GM21447 (cell line): ENCODE data around the gene CSMD2.

Experiments
- ATAC-seq: cut with Tn5 transposase; IDR thresholded peaks from one replicate; pipeline ENCODE4 v1.9.1; 2021; ENCODE audit not compliant: unreplicated experiment

The CSMD2 gene

GRCh38 chr1:33768106-33768505 lies 396.9 kb downstream of the CSMD2 start:
- ATAC-seq: no peak

- ATAC-seq: no peak
These were observed 400.9 kb downstream of the CSMD2 start for GRCh38 chr1:33764149-33764548.

GRCh38 chr1:33763406-33763805 lies 401.6 kb downstream of the CSMD2 start:
- no peak for ATAC-seq

DNA sequence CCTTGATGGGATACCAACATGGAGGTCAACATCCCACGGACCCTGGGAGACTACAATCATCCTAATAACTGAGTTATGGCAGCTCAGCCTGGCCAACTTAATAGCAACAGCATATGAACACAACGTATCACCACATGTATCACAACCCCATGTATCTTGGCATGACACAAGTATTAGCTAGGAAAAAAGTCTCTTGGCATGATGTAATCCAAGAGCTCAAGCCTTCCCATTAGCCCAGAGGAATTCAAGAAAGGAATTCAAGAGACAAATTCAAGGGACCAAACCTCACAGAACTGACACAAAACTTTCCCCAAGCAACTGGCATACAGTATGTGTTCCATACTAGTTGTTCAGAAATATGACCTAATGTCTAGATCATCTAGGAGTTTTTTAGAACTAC lies 402.1 kb downstream of the CSMD2 start:
- ATAC-seq: no peak

DNA sequence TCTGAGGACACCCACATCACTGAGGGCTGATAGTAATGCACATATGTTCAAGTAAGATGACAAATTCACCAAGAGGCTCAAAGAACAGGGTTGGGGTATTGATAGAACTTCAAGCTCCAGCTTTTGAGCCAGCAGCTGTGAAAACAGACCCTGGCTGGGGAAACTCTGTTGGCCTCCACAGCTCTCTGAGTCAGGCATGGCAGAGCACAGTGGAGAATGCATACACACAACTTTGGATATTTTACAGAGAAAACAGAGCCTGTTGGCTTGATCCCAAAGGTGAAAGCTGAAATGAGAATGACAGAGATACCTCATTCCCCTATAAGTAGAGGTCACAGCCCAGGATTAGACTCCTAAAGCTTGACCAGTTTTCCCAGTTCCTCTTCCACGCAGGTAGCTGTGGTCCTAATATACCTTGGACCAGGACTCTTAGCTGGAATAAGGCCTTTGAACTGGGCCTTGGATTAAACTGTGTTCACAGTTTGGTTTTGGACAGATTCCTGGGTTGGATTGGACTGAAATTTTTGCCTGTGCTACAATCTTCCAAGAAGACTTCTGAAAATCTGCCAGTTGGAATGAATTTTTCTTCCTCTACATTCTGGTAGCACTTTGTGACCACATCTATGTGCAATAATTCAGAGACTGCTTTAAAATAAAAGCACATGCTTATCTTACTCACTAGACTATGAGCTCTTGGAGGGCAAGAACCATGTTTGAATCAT lies 402.8 kb downstream of the CSMD2 start:
- ATAC-seq: no peak

DNA sequence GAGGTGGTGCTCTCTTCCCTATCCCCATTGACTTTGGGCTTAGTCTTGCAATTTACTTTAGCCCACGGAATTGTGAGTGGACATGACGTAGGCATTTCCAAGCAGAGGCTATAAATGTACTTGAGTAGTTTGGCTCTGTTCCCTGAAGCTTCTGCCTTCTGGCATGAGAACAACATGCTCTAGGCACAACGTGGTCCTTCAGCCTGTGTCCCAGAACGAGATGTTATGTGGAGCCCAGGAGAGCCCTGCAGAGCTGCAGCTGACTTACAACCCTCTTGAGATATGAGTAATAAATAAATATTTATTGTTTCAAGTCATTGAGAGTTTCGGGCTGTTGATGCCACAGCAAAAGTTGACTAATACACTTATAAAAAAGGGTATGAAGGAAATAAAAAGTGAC lies 406.3 kb downstream of the CSMD2 start:
- no peak for ATAC-seq

DNA sequence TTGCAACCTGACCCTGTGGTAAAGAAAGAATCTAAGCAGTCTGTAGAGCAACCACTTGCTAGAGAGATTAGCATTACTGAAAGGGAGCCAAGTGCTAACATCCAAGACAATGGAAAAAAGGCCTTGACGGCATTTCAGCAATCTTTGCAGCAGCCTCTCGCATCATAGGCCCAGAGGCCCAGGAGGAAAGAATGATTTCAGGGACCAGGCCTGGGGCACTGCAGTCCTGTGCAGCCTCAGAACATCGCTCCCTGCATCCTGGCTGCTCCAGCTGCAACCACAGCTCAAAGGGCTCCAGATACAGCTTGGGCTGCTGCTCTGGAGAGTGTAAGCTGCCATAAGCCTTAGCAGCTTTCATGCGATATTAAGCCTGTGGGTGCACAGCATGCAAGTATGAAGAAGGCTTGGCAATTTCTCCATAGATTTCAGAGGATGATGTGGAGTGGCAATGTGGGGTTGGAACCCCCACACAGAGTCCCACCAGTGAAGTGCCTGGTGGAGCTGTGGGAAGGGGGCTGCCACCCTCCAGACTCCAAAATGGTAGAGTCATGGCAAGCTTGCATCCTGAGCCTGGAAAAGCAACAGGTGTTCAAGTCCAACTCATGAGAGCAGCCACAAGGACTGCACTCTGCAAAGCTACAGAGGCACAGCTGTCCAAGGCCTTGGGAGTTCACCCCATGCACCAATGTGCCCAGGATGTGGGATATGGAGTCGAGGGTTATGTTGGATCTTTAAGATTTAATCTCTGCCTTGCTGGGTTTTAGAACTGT lies 411.8 kb downstream of the CSMD2 start:
- no peak for ATAC-seq

DNA sequence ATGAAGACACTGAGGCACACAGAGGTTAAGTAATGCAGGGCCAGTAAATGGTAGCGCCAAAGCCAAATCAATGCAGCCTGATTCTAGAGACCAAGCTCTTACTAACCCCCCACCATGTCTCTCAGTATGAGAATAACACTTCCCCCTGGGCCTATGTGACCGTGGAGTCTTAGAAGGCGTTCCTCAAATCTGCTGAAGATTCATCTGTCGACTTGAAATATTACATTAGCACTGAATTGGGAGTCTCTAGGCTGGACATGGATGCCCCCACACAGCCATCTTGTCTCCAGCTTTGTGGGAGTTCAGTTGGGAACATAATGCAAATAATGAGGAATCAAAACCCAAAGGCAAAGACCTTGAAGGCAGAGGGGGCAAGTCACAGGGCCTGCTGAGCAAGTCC lies 419.1 kb downstream of the CSMD2 start:
- no peak for ATAC-seq

DNA sequence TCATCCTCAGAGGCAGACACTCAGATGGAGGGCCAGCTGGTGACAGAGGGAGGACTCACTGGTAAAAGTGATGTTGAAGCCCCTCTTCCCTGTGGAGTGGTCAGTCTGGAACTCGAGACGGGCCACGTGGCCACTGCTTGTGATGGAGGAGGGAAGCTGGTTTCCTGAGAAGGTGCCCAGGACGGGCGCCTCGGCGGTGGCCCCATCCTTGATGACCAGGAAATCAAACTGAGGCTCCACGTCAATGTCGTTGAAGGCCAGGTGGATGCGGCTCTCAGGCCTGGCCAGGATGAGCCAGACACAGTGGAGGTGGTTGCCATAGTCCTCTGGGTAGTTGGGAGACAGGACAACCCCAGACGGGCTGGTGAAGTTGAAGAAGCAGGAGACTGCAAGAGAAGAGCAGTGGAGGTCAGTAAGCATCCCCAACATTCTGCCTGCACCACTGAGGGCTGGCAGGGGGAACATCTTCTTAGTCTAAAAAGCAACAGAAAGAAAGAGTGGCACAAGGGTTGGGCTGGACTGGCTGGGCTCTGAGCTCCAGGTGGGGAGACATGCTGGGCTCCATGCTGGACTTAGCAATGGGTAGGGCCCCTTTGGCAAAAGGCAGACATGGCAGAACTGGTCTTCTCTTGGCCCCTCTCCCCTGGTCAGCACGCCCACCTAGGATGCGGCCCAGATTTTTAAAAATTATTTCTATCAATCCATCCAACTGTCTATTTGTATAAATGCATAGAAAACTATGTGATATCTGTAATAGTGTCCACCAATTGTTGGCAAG lies 421.6 kb downstream of the CSMD2 start:
- no peak for ATAC-seq

GRCh38 chr1:33742663-33743062 lies 422.4 kb downstream of the CSMD2 start:
- ATAC-seq: no peak

GRCh38 chr1:33741749-33742148 lies 423.3 kb downstream of the CSMD2 start:
- ATAC-seq: no peak

DNA sequence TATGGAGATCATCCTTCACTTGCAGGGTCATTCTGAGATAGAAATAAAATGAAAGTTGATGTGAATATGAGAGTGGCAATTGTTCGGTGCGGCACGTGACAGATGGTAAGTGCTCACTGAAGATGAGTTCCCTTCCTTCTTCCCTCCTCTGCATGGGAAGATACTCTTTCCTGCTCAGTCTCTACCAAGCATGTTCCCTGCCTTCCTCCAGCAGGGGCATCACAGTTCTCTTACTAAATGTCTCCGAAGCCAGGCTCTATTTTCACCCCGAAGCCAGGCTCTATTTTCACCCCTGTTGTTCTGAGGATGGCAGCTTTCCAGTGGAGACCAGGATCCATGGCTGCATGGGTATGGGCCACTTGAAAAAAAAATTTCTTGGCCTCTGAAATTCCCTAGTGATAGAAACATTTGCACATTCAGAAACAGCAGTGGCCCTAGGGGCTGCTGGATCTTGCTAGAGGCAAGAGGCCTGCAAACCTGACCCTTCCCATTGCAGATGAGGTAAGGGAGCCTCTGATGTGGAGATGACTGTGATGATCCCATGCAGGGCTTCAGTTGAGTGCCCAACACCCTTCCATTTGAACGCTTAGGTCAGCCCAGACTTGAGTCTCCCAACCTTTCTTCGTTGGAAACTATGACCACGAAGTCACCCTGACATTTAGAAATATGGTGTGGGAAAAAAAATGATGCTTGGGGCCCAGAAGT lies 424.8 kb downstream of the CSMD2 start:
- no peak for ATAC-seq

DNA sequence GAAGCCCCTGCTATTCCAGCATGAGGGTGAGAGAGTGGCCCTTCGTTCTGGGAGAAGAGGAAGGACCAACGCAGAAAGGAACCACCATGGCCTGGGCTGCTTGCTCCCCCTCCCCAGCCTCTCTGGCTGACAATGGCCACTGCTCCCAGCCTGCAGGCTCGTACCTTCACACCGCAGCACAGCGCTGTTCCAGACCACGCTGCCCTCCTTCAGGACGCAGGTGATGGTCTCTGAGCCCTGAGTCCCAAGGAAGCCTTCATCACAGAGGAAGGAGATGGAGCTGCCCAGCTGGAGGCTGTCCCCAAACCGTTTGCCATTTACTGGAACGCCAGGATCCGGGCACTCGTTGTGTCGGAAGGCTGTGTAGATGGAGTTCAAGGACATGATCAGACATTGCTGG lies 426.1 kb downstream of the CSMD2 start:
- no peak for ATAC-seq

DNA sequence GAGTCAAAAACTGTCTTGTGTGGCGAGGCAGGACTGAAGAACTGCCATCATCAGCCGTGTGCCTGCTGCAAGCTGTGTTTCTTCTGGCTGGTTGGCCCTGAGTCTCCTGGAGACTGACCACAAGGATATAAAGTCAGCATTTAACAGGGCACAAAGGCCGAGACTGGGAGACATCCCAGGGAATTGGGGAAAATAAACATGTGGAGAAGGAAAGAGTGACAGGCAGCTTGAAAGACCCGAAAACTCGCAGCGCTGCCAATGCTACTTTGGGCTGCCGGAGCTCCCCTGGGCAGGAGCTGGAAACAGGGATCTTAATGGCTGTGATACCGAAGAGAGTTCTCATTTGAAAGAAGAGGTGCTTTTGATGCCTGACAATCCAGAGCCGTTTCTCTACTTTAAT lies 426.5 kb downstream of the CSMD2 start:
- no peak for ATAC-seq

DNA sequence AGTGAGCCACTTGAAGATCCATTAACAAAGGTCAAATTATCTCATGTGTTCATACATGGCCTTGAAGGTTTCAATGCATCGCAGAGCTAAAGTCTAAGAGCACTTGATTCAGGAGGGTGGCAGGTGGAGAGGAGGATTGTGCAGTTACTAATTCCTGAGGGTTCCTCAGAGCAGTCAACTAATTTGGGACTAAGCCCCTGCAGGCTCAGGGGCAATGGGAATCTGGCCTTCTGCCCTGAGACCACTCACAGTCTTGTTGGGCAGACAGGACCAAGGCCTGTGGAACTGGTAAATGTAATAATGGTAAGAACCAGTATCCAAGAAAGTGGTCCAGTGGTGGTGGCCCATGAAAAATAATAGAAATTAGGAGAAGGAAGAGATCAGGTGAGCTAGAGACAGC lies 428.5 kb downstream of the CSMD2 start:
- ATAC-seq: no peak

- no peak for ATAC-seq
These were observed 429.4 kb downstream of the CSMD2 start for GRCh38 chr1:33735624-33736023.

- ATAC-seq: no peak
These were observed 437.7 kb downstream of the CSMD2 start for GRCh38 chr1:33727310-33727709.

DNA sequence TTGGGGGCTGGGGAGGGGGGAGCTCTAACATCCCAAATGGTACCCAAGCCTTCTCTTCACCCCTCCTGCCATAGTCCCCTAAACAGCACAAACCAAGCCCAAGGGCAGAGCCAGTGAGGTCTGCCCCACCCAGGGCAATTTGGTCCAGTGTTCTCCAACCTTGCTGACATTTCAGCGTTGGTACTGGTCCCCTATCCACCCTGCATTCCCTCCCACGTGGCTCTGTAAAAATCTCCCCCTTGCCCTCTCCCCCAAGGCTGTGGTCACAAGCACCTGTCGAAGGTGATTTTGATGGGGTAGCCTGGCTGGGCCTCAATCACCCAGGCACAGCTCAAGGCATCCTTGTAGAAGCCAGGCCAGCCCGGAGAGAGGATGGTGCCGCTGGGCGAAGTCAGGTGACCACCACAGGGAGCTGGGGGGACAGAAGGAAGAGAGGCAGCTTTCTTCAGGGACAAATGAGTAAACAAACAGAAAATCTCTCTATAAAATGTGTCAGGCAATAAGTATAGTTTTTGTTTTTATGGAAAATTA lies 438.7 kb downstream of the CSMD2 start:
- ATAC-seq: no peak

DNA sequence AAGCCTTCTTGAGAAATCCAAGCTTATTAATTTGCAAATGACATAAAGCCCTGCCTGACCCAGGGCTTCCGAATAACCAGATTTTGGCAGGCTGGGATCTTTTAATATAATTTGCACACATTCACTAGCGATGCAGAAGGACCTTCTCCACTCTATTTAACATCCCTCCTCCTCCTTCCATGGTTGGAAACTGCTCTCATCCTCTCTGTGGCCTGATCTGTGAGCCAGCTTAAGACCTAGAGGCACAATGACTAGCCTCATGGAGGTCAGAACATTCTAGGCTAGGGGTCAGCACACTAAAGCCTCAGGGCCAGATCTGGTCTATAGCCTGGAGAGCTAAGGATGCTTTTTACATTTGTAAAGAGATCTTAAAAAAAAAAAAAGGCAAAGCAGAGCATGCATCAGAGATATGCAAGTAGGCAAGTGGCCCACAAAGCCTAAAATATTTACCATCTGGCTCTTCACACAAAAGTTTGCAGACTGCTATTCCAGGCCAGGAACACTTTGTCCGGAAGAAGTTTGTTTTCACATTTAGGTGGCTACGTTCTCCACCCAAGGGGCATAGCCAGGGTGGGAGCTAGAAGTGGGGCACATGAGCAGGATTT lies 439.4 kb downstream of the CSMD2 start:
- no peak for ATAC-seq

DNA sequence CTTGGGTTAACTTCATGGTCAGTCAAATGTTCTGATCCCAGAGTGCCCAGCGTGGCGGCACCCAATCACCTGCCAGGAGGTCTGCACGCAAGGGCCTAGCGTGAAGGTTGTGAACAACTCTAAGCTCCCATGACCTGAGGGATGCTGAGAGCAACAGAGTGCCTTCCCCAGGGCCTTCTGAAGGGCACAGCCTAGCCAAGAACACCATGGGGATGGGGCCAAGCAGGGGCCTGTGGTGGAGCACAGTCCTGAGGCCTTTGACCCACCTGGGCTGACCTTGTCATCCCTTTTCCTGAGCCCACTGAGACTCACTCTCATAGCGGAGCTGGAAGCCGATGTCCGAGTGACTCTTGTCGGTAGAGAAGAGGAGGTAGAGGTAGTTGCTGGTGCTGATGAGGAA lies 440.0 kb downstream of the CSMD2 start:
- ATAC-seq: no peak

DNA sequence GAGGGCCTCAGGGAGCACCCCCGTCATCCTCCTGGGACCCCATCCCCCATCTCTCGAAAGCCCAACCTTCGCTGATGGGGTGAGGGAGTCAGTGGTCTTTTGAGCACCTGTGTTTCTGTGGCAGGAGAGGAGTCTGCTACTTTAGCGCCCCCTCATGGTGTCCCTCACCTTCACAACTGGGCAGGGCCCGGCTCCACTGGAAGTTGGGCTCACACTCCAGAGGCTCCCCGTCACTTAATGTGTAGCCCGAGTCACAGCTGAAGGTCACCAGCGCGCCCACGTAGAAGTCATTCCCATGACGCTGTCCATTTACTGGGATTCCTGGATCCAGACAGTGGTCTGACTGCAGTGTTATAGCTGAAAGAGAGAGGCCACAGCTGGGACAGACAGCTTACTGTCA lies 440.7 kb downstream of the CSMD2 start:
- no peak for ATAC-seq
